LNCaP clone FGC (cell line): ENCODE data around the gene ZNF618.

Experiments used
- DNase-seq: peaks from one replicate; pipeline ENCODE4 v3.0.0-alpha.2; 2011; ENCODE audit warnings: low read depth
- H3K4me3 ChIP-seq: 2 replicates; pipeline ENCODE4 v1.5.1; 2011; ENCODE audit warnings: mild to moderate bottlenecking, low read depth, low read length, control low read depth
- TF ChIP-seq, protein P1 (sequence below): IDR thresholded peaks from 2 replicates; pipeline ENCODE4 v1.5.1; 2012; ENCODE audit warnings: mild to moderate bottlenecking; ENCODE audit not compliant: control insufficient read depth, insufficient read depth; ENCODE audit errors: extremely low read depth

ZNF618 gene

DNA sequence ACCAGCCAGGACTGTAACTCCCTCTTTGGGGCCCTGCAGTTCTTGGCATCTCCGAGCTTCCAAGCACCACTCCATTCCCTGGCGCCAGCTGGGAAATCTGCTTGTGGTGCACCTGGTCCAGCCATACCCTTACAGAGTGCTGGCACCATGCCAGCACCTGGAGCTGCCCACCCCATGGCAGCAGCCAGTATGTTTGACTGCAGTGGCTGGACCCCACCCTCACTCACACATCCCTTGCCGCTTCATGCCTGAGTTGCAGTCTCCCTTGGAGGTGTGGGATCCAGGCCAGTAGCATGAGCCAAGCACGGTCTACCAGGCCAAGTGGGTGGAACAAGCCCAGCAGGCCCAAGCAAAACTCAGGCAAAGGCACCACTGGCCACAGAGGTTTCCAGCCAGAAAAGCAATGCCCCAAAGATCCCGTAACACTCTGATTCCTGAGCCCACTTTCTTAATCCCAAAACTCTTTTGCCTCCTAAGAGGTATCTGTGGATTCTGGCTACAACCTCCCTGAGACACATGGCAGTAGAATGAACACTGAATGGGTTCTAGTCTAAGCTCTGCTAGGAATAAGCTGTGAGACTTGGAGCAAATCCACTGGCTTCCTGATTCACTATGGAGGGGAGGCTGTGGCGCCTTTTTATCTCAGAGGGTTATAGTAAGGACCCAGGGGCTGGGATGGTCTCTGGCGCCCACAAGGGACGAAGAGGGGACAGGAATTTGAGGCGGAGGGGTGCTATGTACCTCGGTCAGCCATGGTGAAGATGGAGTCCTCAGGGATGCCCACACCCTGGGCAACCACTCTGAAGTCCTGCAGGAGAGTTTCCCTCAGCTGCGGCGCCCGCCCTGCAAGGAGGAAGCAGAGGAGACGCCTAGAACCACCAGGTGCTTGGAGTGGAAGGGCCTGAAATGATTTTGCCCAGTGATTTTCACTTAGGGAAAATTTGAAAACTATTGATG lies 196.4 kb downstream of the ZNF618 start:
- no peak overlapping the region for H3K4me3 ChIP-seq
- TF ChIP-seq, protein P1, sequence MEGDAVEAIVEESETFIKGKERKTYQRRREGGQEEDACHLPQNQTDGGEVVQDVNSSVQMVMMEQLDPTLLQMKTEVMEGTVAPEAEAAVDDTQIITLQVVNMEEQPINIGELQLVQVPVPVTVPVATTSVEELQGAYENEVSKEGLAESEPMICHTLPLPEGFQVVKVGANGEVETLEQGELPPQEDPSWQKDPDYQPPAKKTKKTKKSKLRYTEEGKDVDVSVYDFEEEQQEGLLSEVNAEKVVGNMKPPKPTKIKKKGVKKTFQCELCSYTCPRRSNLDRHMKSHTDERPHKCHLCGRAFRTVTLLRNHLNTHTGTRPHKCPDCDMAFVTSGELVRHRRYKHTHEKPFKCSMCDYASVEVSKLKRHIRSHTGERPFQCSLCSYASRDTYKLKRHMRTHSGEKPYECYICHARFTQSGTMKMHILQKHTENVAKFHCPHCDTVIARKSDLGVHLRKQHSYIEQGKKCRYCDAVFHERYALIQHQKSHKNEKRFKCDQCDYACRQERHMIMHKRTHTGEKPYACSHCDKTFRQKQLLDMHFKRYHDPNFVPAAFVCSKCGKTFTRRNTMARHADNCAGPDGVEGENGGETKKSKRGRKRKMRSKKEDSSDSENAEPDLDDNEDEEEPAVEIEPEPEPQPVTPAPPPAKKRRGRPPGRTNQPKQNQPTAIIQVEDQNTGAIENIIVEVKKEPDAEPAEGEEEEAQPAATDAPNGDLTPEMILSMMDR = 0 out of 2 replicates have a peak, but pooled peaks have one; percentile 3
- peak; percentile 22 for DNase-seq

DNA sequence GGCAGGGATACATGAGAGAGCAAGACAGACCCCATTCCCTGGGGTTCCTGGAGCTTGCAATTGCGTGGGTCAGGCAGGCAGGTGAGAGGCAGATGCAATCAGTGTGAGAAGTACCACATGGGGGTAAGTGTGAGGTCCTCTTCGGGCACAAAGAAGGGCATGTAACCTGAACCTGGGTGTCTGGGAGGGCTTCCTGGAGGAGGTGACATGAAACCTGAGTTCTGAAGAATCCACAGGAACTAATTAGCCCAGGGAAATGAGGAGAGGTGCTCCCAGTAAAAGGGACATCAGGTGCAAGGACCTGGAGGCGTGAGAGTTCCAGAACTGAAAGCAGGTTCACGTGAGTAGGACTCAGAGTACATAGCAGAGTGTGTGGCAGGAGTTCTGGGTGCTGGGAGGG lies 199.5 kb downstream of the ZNF618 start:
- DNase-seq = no peak
- H3K4me3 ChIP-seq = no peak overlapping the region
- TF ChIP-seq, protein P1 = no peak

DNA sequence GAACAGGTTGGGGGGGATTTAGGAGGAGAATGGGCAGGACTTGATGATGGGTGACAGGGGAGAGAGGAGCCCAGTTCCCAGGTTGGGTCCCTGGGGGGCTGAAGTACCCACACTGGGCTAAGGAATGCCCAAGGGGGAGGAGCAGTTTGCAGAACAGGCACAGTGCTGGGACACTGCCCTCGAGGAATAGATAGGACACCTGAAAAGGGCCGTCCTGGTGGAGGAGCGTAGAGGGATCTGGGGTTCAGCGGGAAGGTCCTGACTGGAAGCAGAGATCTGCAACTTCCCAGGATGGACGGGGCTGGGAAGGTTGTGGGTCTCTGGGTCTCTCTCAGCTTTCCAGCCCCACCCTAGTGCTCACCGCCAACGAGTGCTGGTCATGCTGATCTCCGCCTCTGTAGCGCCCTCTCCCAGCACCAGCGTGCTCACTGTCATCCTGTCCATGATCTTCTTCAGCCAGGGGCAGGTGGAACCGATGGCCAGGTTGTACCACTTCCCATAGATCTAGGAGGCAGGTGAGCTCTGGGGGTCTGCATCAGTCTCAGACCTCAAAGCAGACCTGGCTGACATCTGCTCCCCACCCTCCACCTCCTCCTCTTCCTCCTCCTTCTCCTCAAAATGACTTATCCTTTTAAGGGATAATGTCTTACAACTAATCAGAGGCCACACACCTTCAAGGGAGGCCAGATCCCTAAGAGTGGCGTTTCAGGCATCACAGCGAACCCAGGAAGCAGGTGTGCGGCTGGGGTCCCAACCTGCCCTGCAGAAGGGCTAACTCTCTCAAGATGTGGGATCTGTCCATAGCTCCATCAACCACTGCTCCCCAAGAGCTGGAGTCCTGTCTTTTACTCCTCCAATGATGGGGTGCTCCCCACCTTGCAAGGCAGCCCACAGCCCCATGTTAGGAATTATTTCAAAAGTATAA lies 200.4 kb downstream of the ZNF618 start:
- TF ChIP-seq, protein P1 = no peak
- DNase-seq = no peak
- no peak overlapping the region for H3K4me3 ChIP-seq

- no peak overlapping the region for H3K4me3 ChIP-seq
- TF ChIP-seq, protein P1 = no peak
Measured at GRCh38 chr9:114077162-114077837, 201.2 kb downstream of the ZNF618 start.

GRCh38 chr9:114078021-114078780 lies 202.1 kb downstream of the ZNF618 start, which contains the start of gene AMBP:
Gene AMBP (minus strand): TSS chr9:114078300. CDS start chr9:114078209, 91 bp downstream.
- TF ChIP-seq, protein P1 = no peak
- H3K4me3 ChIP-seq = no peak within 1 kb of the TSS
- DNase-seq = no peak

More at GRCh38 chr9:114077162-114077837, 201.2 kb downstream of the ZNF618 start:
- no peak for DNase-seq

GRCh38 chr9:114078781-114079156 lies 202.7 kb downstream of the ZNF618 start:
- no peak for DNase-seq
- TF ChIP-seq, protein P1 = no peak
- H3K4me3 ChIP-seq = no peak overlapping the region
